ENCODE data around the gene DMXL2. TPM values are rescaled to one million over a fixed set of nuclear protein-coding genes. Genes with fewer than 3 reads are reported as not detected.

The DMXL2 gene
- total RNA-seq, 1 experiment from 2014 or later, result 29.8 TPM

DNA sequence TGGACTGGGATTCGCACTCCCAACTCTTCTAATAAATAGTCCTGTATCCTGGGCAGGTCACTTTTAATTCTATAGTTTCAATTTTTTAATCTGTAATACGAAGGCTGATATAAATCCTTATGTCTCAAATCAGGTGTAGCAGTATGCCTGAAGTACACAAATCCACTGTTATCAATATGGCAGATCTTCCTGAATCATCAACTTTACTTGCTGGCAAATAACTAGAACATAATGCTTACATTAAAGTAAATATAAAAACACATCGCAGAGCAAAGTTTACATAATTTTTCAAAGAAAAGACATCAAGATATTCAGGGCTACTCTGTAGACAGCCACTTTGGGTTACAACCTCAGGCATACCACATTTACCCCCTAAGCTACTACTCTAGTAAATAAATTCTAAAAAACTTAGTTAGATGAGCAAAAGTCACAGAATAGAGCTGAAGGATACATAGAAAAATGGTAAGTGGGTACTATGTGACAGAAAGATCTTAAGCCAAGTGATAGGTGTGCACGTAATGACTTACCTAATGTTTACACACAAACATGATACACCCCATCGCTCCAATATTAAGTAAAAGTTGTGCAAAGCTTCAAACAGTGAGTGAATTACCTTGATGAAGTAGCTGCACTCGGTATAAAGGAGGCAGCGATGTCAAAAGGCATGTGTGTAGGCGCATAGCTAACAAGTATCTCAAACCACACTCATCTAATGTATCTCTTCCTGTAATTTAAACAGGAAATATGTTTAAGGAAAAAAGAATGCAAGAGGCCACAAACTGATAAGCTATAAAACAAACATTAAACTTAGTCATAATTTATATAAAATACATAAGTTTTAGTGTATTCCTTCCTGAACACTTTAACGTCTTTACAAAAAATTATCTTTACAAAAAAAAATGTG lies 127.9 kb downstream of the DMXL2 start:
- Histone ChIP-seq H4K20me1 (ENCODE audit: insufficient read depth) (no peaks in the 10 kb centered on the region), H3K79me2 (ENCODE audit: low read depth) (no peaks in the 10 kb centered on the region), H3K9me3 (ENCODE audit: insufficient read depth, low read depth) (no peaks in the 10 kb centered on the region), H3K36me3 (ENCODE audit: low read depth) (no peaks in the 10 kb centered on the region), H3F3A (ENCODE audit: insufficient read depth, low read depth) (no peaks in the 10 kb centered on the region), H3K27me3 (ENCODE audit: insufficient read depth, low read depth) (no peaks in the 10 kb centered on the region), H3K4me2 (no peak overlapping the region), H3K4me1 (replicated peaks; ENCODE audit: insufficient read depth) (no peaks in the 10 kb centered on the region), H3K27ac (no peak overlapping the region), H3K9me2 (ENCODE audit: insufficient read depth) (no peaks in the 10 kb centered on the region), H2AFZ (no peak overlapping the region), H3K4me3 (no peak overlapping the region)
- ChIA-PET CTCF (interaction anchor here (0.5 to 0.6 kb wide), 2 partner anchors 112 to 197 kb away, joined by 3 to 4 read pairs; no protein-coding TSS in a partner anchor), POLR2A (ENCODE audit: unreplicated experiment) (interaction anchor here (0.6 kb wide), 1 partner anchor 66 kb away, joined by 4 read pairs; no protein-coding TSS in a partner anchor)
- no peak for DNase-seq
- no peak for TF ChIP-seq CTCF (conservative IDR thresholded peaks at IDR 0.05)
- no peak for TF ChIP-seq EZH2 (IDR thresholded peaks at IDR 0.05; ENCODE audit: low read depth)
- intact Hi-C loops (cut with micrococcal nuclease; ENCODE audit: unreplicated experiment), result no loop called here
- no TSS peak for BruUV-seq (replicated peaks)

DNA sequence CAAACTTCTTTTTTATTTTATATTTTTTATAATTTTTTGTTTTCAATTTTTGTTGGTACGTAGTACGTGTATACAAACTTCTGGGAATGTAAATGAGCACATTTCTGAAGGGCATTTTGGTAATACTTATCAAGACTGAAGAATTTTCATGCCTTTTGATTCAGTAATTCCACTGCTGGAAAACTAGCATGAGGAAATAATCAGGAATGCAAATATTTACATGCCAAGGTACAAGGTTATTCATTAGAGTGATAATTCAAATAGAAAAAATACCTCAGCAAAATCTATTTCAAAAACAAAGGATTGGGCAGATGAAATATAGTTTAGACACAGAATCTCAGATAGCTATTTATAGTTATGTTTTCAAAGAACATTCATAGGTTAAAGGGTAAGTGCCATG lies 128.7 kb downstream of the DMXL2 start:
- POLR2A ChIA-PET (ENCODE audit: unreplicated experiment), result no interaction called here
- CTCF ChIA-PET, result no interaction called here
- Histone ChIP-seq H3K36me3 (ENCODE audit: low read depth) (no peaks in the 10 kb centered on the region), H3K27ac (no peak overlapping the region), H3F3A (ENCODE audit: insufficient read depth, low read depth) (no peaks in the 10 kb centered on the region), H3K9me2 (ENCODE audit: insufficient read depth) (no peaks in the 10 kb centered on the region), H3K79me2 (ENCODE audit: low read depth) (no peaks in the 10 kb centered on the region), H4K20me1 (ENCODE audit: insufficient read depth) (no peaks in the 10 kb centered on the region), H3K27me3 (ENCODE audit: insufficient read depth, low read depth) (no peaks in the 10 kb centered on the region), H3K9me3 (ENCODE audit: insufficient read depth, low read depth) (no peaks in the 10 kb centered on the region), H3K4me3 (no peak overlapping the region), H3K4me1 (replicated peaks; ENCODE audit: insufficient read depth) (no peaks in the 10 kb centered on the region), H3K4me2 (no peak overlapping the region), H2AFZ (no peak overlapping the region)
- TF ChIP-seq CTCF (conservative IDR thresholded peaks at IDR 0.05) (no peak), EZH2 (IDR thresholded peaks at IDR 0.05; ENCODE audit: low read depth) (no peak)
- no peak for DNase-seq
- BruUV-seq (replicated peaks), result no TSS peak
- intact Hi-C loops (cut with micrococcal nuclease; ENCODE audit: unreplicated experiment), result no loop called here

- Histone ChIP-seq H3K27me3 (ENCODE audit: insufficient read depth, low read depth) (no peaks in the 10 kb centered on the region), H2AFZ (no peak overlapping the region), H3K4me1 (replicated peaks; ENCODE audit: insufficient read depth) (no peaks in the 10 kb centered on the region), H3K79me2 (ENCODE audit: low read depth) (no peaks in the 10 kb centered on the region), H3K9me3 (ENCODE audit: insufficient read depth, low read depth) (no peaks in the 10 kb centered on the region), H3K9me2 (ENCODE audit: insufficient read depth) (no peaks in the 10 kb centered on the region), H3F3A (ENCODE audit: insufficient read depth, low read depth) (no peaks in the 10 kb centered on the region), H3K27ac (no peak overlapping the region), H3K36me3 (ENCODE audit: low read depth) (no peaks in the 10 kb centered on the region), H4K20me1 (ENCODE audit: insufficient read depth) (no peaks in the 10 kb centered on the region), H3K4me3 (no peak overlapping the region), H3K4me2 (no peak overlapping the region)
- TF ChIP-seq CTCF (conservative IDR thresholded peaks at IDR 0.05), result no peak
- TF ChIP-seq EZH2 (IDR thresholded peaks at IDR 0.05; ENCODE audit: low read depth), result no peak
- intact Hi-C loops (cut with micrococcal nuclease; ENCODE audit: unreplicated experiment), result no loop called here
- no TSS peak for BruUV-seq (replicated peaks)
- POLR2A ChIA-PET (ENCODE audit: unreplicated experiment), result no interaction called here
- DNase-seq, result no peak
- CTCF ChIA-PET, result no interaction called here
These were observed 130.0 kb downstream of the DMXL2 start for GRCh38 chr15:51492528-51492927.
